ENCODE results near the gene BSND. TPM values are rescaled to one million over a fixed set of nuclear protein-coding genes. Genes with fewer than 3 reads are reported as not detected.
"Not testable (repeated sequence)": the region's sequence is repeated elsewhere in the genome, so short reads cannot be mapped to it uniquely, and the experiment has no call there.

Gene BSND
- total RNA-seq, 4 donors from 2014 or later = not detected

- DNase-seq (ENCODE audit: low spot score) (no peak), ATAC-seq (ENCODE audit: low FRiP score) (no peak)
- TF ChIP-seq CTCF (IDR thresholded peaks at IDR 0.05) = no peak
Observed at GRCh38 chr1:55015123-55015522, 16.4 kb downstream of the BSND start.

GRCh38 chr1:55015731-55016620 lies 17.2 kb downstream of the BSND start:
- no peak for TF ChIP-seq CTCF (IDR thresholded peaks at IDR 0.05)
- ATAC-seq (ENCODE audit: low FRiP score) (no peak), DNase-seq (ENCODE audit: low spot score) (no peak)

GRCh38 chr1:55018395-55018794 lies 19.7 kb downstream of the BSND start:
- DNase-seq (ENCODE audit: low spot score) (no peak), ATAC-seq (ENCODE audit: low FRiP score) (no peak)
- no peak for TF ChIP-seq CTCF (IDR thresholded peaks at IDR 0.05)

GRCh38 chr1:55021942-55022546 lies 23.3 kb downstream of the BSND start:
- peak; percentile 99 for ATAC-seq (ENCODE audit: low FRiP score)
- peak; percentile 76 for DNase-seq (ENCODE audit: low spot score)
- peak in 1 of 3 donors; percentile 49 for TF ChIP-seq CTCF (IDR thresholded peaks at IDR 0.05)

- DNase-seq (ENCODE audit: low spot score); ATAC-seq (ENCODE audit: low FRiP score): not testable (repeated sequence)
Observed at GRCh38 chr1:55024163-55024562, 25.4 kb downstream of the BSND start.

- ATAC-seq (ENCODE audit: low FRiP score); DNase-seq (ENCODE audit: low spot score): not testable (repeated sequence)
Observed at GRCh38 chr1:55026682-55027081, 27.9 kb downstream of the BSND start.

- not testable (repeated sequence) for ATAC-seq (ENCODE audit: low FRiP score)
Observed at GRCh38 chr1:55031098-55031497, 32.4 kb downstream of the BSND start.

GRCh38 chr1:55033265-55033614 lies 34.5 kb downstream of the BSND start:
- DNase-seq (ENCODE audit: low spot score) = no peak
- ATAC-seq (ENCODE audit: low FRiP score) = no peak

More at GRCh38 chr1:55031098-55031497, 32.4 kb downstream of the BSND start:
- not testable (repeated sequence) for DNase-seq (ENCODE audit: low spot score)

More at GRCh38 chr1:55033265-55033614, 34.5 kb downstream of the BSND start:
- TF ChIP-seq CTCF (IDR thresholded peaks at IDR 0.05) = no peak
